OCI-LY1 (cell line): ENCODE measurements around the gene LY6G5C.

Experiments used
- H2AFZ ChIP-seq: fragments of 200-600 bp; sonication (generic), shearing (Covaris generic); 2 replicates; pipeline ENCODE4 v1.6.0; 2014; ENCODE audit warnings: antibody characterized with exemption, mild to moderate bottlenecking, low read length
- H3F3A ChIP-seq: fragments of 200-600 bp; sonication (generic), shearing (Covaris generic); 2 replicates; pipeline ENCODE4 v1.6.0; 2014; ENCODE audit warnings: mild to moderate bottlenecking, antibody characterized with exemption, low read length, moderate library complexity; ENCODE audit not compliant: insufficient read depth
- H3K27ac ChIP-seq: fragments of 200-600 bp; sonication (generic); 2 replicates; pipeline ENCODE4 v1.5.1; 2014; ENCODE audit warnings: low read length, mixed run types, mild to moderate bottlenecking, low read depth; ENCODE audit not compliant: poor library complexity, severe bottlenecking
- H3K27me3 ChIP-seq: fragments of 200-600 bp; sonication (generic); 2 replicates; pipeline ENCODE4 v1.6.0; 2014; ENCODE audit warnings: antibody characterized with exemption, mild to moderate bottlenecking, low read length, moderate library complexity; ENCODE audit not compliant: insufficient read depth
- H3K36me3 ChIP-seq: fragments of 200-600 bp; sonication (generic); 2 replicates; pipeline ENCODE4 v1.6.1; 2014; ENCODE audit warnings: mild to moderate bottlenecking, antibody characterized with exemption, low read length, moderate library complexity, mixed read lengths; ENCODE audit not compliant: insufficient read depth
- H3K4me1 ChIP-seq: fragments of 200-600 bp; sonication (generic); 2 replicates; pipeline ENCODE4 v1.5.1; 2014; ENCODE audit warnings: mild to moderate bottlenecking, low read length, moderate library complexity; ENCODE audit not compliant: insufficient read depth, severe bottlenecking
- H3K4me2 ChIP-seq: fragments of 200-600 bp; sonication (generic), shearing (Covaris generic); 2 replicates; pipeline ENCODE4 v1.6.1; 2014; ENCODE audit warnings: low read length
- H3K4me3 ChIP-seq: fragments of 200-600 bp; sonication (generic); 2 replicates; pipeline ENCODE4 v1.5.1; 2014; ENCODE audit warnings: low read length, low read depth, mild to moderate bottlenecking, mixed read lengths; ENCODE audit not compliant: poor library complexity, severe bottlenecking
- H3K79me2 ChIP-seq: fragments of 200-600 bp; shearing (Covaris generic); 2 replicates; pipeline ENCODE4 v1.6.1; 2016; ENCODE audit warnings: mixed run types, low read length, mixed read lengths; ENCODE audit not compliant: insufficient read depth
- H3K9ac ChIP-seq: fragments of 200-600 bp; sonication (generic), shearing (Covaris generic); 2 replicates; pipeline ENCODE4 v1.6.1; 2014; ENCODE audit warnings: mild to moderate bottlenecking, low read length, mixed read lengths
- H3K9me2 ChIP-seq: fragments of 200-600 bp; sonication (generic), shearing (Covaris generic); 2 replicates; pipeline ENCODE4 v1.6.1; 2014; ENCODE audit warnings: low read depth, mild to moderate bottlenecking, low read length, mixed read lengths
- H3K9me3 ChIP-seq: fragments of 200-600 bp; shearing (Covaris generic); 2 replicates; pipeline ENCODE4 v1.6.1; 2014; ENCODE audit warnings: low read length, mixed read lengths
- H4K20me1 ChIP-seq: fragments of 200-600 bp; sonication (generic), shearing (Covaris generic); 2 replicates; pipeline ENCODE4 v1.6.0; 2016; ENCODE audit warnings: mild to moderate bottlenecking, low read length; ENCODE audit not compliant: insufficient read depth
- CTCF ChIP-seq: fragments of 200-600 bp; sonication (generic), shearing (Covaris generic); IDR thresholded peaks from 2 replicates; pipeline ENCODE4 v1.5.1; 2017; ENCODE audit warnings: mild to moderate bottlenecking, antibody characterized with exemption, low read length, moderate library complexity, mixed read lengths
- EZH2 ChIP-seq: fragments of 200-600 bp; sonication (generic), shearing (Covaris generic); IDR thresholded peaks from 2 replicates; pipeline ENCODE4 v1.8.0; 2017; ENCODE audit warnings: borderline replicate concordance, mixed run types, mild to moderate bottlenecking, antibody characterized with exemption, low read length, moderate library complexity, mixed read lengths

Gene LY6G5C

GRCh38 chr6:31634131-31634530, 46.7 kb downstream of the LY6G5C start:
- H3K4me3 ChIP-seq: no peak overlapping the region
- no peaks in the 10 kb centered on the region for H3K79me2 ChIP-seq
- no peak overlapping the region for H2AFZ ChIP-seq
- no peaks in the 10 kb centered on the region for H4K20me1 ChIP-seq
- peaks cover 99% of the 10 kb centered on the region for H3K36me3 ChIP-seq
- TF ChIP-seq EZH2 (no peak), CTCF (no peak)
- no peaks in the 10 kb centered on the region for H3K27me3 ChIP-seq
- no peaks in the 10 kb centered on the region for H3K4me1 ChIP-seq
- no peaks in the 10 kb centered on the region for H3K9me3 ChIP-seq
- H3K4me2 ChIP-seq: no peak overlapping the region
- no peak overlapping the region for H3K27ac ChIP-seq
- H3K9me2 ChIP-seq: no peaks in the 10 kb centered on the region
- H3F3A ChIP-seq: peaks cover 4% of the 10 kb centered on the region; the same call in 1 of the 2 replicates
- H3K9ac ChIP-seq: no peak overlapping the region

GRCh38 chr6:31633447-31633846, 47.4 kb downstream of the LY6G5C start:
- no peak overlapping the region for H2AFZ ChIP-seq
- H3K4me2 ChIP-seq: no peak overlapping the region
- H3K9ac ChIP-seq: no peak overlapping the region
- H4K20me1 ChIP-seq: no peaks in the 10 kb centered on the region
- TF ChIP-seq EZH2 (no peak), CTCF (no peak)
- no peak overlapping the region for H3K27ac ChIP-seq
- no peaks in the 10 kb centered on the region for H3K9me3 ChIP-seq
- H3K27me3 ChIP-seq: no peaks in the 10 kb centered on the region
- H3K36me3 ChIP-seq: peaks cover 99% of the 10 kb centered on the region
- no peaks in the 10 kb centered on the region for H3K4me1 ChIP-seq
- no peaks in the 10 kb centered on the region for H3K9me2 ChIP-seq
- H3K4me3 ChIP-seq: no peak overlapping the region
- H3F3A ChIP-seq: peaks cover 4% of the 10 kb centered on the region; the same call in 1 of the 2 replicates
- no peaks in the 10 kb centered on the region for H3K79me2 ChIP-seq

- Histone ChIP-seq H3K27ac (no peak overlapping the region), H3K4me3 (no peak overlapping the region), H3K4me2 (no peak overlapping the region), H4K20me1 (no peaks in the 10 kb centered on the region), H3K4me1 (no peaks in the 10 kb centered on the region), H3K9me2 (no peaks in the 10 kb centered on the region), H3K36me3 (peaks cover 100% of the 10 kb centered on the region), H3K27me3 (no peaks in the 10 kb centered on the region), H3K9ac (no peak overlapping the region), H3F3A (no peaks in the 10 kb centered on the region), H2AFZ (no peak overlapping the region), H3K9me3 (no peaks in the 10 kb centered on the region), H3K79me2 (no peaks in the 10 kb centered on the region)
- TF ChIP-seq EZH2 (no peak), CTCF (no peak)
Measured at GRCh38 chr6:31632279-31632946, 48.5 kb downstream of the LY6G5C start.
